Muscle layer of colon (tissue), 2 donors: Measurements from ENCODE around the gene FDX2.

Experiments
- H3K27ac ChIP-seq: one replicate; pipeline ENCODE4 v1.7.0; 2013; ENCODE audit warnings: low read depth, mild to moderate bottlenecking, low read length, moderate library complexity
- H3K27me3 ChIP-seq, 2 donors: one replicate each; pipeline ENCODE4 v1.7.0; 2013; ENCODE audit warnings: low read length in 2 of 2, mild to moderate bottlenecking in 2 of 2; ENCODE audit not compliant: insufficient read depth in 2 of 2, control insufficient read depth in 1 of 2
- H3K36me3 ChIP-seq: one replicate; pipeline ENCODE4 v1.7.0; 2013; ENCODE audit warnings: mild to moderate bottlenecking, low read length; ENCODE audit not compliant: insufficient read depth
- H3K4me1 ChIP-seq: one replicate; pipeline ENCODE4 v1.7.0; 2013; ENCODE audit warnings: mild to moderate bottlenecking, low read length; ENCODE audit not compliant: insufficient read depth
- H3K4me3 ChIP-seq, 2 donors: one replicate each; pipeline ENCODE4 v1.7.0; 2013; ENCODE audit warnings: low read length in 2 of 2, low read depth in 1 of 2, mild to moderate bottlenecking in 1 of 2, moderate library complexity in 1 of 2
- H3K9ac ChIP-seq: one replicate; pipeline ENCODE4 v1.7.0; 2013; ENCODE audit warnings: low read length
- H3K9me3 ChIP-seq: one replicate; pipeline ENCODE4 v1.7.0; 2013; ENCODE audit warnings: mild to moderate bottlenecking, low read length
- donor health status: abdominal sarcoma.
- donor health status: Adenocarcinoma of cecum.

FDX2 gene

DNA sequence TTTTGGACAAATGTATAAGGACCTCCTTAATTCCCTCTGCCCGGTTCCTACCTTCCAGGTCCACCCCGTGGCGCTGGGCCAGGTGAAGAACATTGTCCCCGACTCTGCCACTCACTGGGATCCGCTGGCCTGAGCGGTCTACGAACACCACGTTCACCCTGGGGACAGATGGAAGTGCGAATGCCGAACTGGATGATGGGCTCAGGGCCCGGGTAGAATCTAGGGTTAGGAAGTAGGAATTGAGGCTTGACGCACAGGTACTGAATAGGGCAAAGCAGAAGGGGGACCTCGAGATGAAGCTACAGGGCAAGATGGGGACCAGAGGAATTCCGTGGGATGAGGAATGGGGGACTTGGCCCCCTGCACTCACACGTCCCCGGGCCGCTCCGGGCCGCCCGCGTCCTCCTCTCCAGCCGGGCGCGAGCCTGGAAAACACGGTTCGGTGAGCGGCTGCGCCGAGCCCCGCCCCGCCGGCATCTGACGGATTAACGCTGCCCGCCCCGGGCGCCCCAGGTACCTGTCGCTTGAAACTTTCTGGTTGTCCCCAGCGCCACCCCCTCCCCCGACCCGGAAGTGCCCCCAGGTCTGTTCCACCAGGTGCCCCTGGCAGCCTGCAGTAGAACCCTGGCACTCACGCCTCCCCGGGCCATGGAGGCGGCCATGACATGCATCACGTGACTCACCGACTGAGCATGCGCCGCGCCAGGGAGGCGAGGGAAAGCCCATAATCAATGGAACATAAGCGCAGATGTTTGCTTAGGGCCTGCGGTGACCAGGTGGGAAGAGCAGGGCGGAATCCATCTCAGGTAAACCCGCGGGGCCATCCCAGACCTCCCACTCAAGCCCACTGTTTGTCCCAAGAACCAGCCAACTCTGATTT lies at the start of gene FDX2:
Gene FDX2, minus strand, starts transcription at position 681 of the 880 bp plus-strand sequence. Its CDS starts 19 bp downstream, at position 662.
- Histone ChIP-seq H3K4me3 (peak within 1 kb of the TSS; percentile 77 to 95), H3K4me1 (peaks cover 13% of the 10 kb centered on the region), H3K36me3 (peaks cover 23% of the 10 kb centered on the region)

DNA sequence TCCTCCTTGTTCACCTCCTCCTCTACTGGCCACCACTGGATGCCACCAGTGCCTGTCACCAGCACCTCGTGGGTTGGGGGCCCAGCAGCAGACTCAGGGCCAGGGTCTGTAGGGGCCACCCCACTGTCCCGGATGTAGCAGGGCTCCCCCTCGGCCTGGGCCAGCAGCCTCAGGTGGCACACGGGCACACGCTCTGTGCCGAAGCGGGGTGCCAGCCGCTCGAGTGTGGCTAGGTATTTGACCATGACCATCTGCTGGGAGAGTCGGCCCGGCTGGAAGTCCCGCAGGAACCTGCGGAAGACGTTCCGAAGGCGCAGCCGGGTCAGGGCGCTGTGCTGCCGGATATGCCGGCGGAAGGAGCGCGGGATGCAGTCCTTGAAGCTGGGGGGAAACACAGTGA lies 49.7 kb upstream of the FDX2 start:
- no peaks in the 10 kb centered on the region for H3K9me3 ChIP-seq
- peaks cover 45% of the 10 kb centered on the region for H3K36me3 ChIP-seq
- H3K27ac ChIP-seq = no peak overlapping the region
- no peak overlapping the region for H3K9ac ChIP-seq
- no peak overlapping the region for H3K4me3 ChIP-seq
- no peaks in the 10 kb centered on the region for H3K4me1 ChIP-seq
- H3K27me3 ChIP-seq = no peaks in the 10 kb centered on the region

More for the DNA sequence above, at the start of gene FDX2:
- Histone ChIP-seq H3K27ac (peak within 1 kb of the TSS; percentile 68), H3K27me3 (no peaks in the 10 kb centered on the region), H3K9ac (peak within 1 kb of the TSS; percentile 53), H3K9me3 (no peaks in the 10 kb centered on the region)

DNA sequence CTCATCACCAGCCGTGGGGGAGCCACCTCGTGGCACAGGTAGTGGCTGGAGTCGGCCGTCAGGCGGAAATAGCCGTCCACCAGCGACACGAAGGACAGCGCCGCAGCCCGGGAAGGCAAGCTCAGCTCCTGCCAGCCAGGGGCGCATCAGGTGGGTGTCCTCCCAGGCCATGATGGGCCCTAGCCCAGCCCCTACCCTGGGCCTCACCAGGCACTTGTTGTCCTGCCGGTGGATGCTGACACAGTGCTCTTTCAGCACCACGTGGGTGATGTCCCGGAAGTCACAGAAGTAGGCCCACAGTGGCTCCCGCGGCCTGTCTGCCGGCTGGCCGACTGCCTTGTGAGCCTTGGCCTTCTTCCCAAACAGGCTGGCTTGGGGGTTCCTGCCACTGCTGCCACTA lies 48.8 kb upstream of the FDX2 start:
- no peaks in the 10 kb centered on the region for H3K4me1 ChIP-seq
- no peaks in the 10 kb centered on the region for H3K9me3 ChIP-seq
- no peaks in the 10 kb centered on the region for H3K27me3 ChIP-seq
- H3K27ac ChIP-seq = no peak overlapping the region
- H3K36me3 ChIP-seq = peaks cover 49% of the 10 kb centered on the region
- H3K9ac ChIP-seq = no peak overlapping the region
- H3K4me3 ChIP-seq = no peak overlapping the region

DNA sequence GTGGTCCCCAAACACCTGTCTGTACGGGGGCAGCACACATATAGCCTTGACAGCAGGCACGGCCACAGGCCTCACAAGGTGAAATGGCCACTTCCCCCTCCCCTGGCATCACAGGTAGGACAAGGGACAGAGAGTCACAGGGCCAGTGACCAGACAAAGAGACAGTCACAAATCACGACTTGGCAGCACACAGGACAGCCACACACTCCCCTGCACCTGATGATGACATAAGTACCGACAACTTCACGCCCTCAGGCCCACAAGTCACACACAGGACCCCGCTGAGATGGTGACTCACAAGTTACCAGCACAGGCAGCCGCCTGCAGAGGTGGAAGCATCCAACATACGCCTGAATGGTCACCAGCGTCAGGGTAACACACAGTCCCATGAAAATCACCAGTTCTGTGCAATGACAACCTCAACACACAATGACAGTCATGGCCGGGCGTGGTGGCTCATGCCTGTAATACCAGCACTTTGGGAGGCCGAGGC lies 48.0 kb upstream of the FDX2 start:
- no peak overlapping the region for H3K4me3 ChIP-seq
- H3K36me3 ChIP-seq = peaks cover 49% of the 10 kb centered on the region
- H3K27me3 ChIP-seq = no peaks in the 10 kb centered on the region
- H3K27ac ChIP-seq = no peak overlapping the region
- no peaks in the 10 kb centered on the region for H3K9me3 ChIP-seq
- H3K4me1 ChIP-seq = no peaks in the 10 kb centered on the region
- no peak overlapping the region for H3K9ac ChIP-seq

DNA sequence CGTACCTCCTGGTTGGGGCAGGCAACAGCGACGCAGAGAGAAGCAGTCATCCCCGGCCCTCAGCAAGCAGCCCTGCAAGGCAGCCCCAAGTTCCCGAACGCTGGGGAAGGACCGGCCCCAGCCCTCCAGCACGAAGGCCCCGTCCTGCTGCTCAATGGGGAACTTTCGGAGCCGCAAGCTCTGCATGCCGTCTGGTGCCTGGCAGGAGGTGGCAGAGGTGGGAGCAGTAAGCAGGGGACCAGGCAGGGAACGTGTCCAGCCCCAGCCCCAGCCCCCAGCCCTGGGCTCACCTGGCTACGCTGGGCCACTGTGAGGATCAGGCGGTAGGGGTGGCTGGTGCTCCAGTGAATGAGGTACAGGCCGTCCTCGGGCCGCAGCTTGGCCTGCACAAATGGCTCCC lies 46.4 kb upstream of the FDX2 start:
- no peak overlapping the region for H3K9ac ChIP-seq
- no peaks in the 10 kb centered on the region for H3K27me3 ChIP-seq
- no peak overlapping the region for H3K27ac ChIP-seq
- no peaks in the 10 kb centered on the region for H3K9me3 ChIP-seq
- H3K4me1 ChIP-seq = no peaks in the 10 kb centered on the region
- no peak overlapping the region for H3K4me3 ChIP-seq
- H3K36me3 ChIP-seq = peaks cover 38% of the 10 kb centered on the region

DNA sequence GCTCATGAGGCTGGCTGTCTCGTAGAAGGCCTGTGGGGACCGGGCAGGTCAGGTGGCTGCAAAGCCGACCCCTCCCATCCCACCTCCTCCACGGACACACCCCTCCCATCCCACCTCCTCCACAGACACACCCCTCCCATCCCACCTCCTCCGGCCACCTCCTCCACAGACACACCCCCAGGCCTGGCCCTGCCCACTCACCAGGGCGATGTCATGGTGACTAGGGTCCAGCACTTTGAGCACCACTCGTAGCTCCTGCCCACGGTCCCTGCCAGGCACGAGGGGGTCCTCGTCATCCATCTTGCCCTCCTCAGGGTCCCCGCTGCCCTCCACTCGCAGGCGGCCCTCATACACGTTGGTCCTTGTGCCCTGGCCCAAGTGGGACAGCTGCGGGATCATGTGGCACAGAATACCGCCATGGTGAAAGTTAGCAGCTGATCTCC lies 45.8 kb upstream of the FDX2 start:
- H3K9me3 ChIP-seq = no peaks in the 10 kb centered on the region
- H3K9ac ChIP-seq = no peak overlapping the region
- peaks cover 34% of the 10 kb centered on the region for H3K36me3 ChIP-seq
- H3K27ac ChIP-seq = no peak overlapping the region
- no peak overlapping the region for H3K4me3 ChIP-seq
- H3K4me1 ChIP-seq = no peaks in the 10 kb centered on the region
- no peaks in the 10 kb centered on the region for H3K27me3 ChIP-seq

GRCh38 chr19:10356431-10356830 lies 40.6 kb upstream of the FDX2 start:
- no peaks in the 10 kb centered on the region for H3K9me3 ChIP-seq
- H3K36me3 ChIP-seq = peaks cover 34% of the 10 kb centered on the region
- H3K4me3 ChIP-seq = no peak overlapping the region
- no peaks in the 10 kb centered on the region for H3K4me1 ChIP-seq
- H3K27ac ChIP-seq = no peak overlapping the region
- H3K9ac ChIP-seq = no peak overlapping the region
- H3K27me3 ChIP-seq = no peaks in the 10 kb centered on the region

- H3K27ac ChIP-seq = no peak overlapping the region
- no peak overlapping the region for H3K9ac ChIP-seq
- no peaks in the 10 kb centered on the region for H3K9me3 ChIP-seq
- H3K4me1 ChIP-seq = no peaks in the 10 kb centered on the region
- H3K27me3 ChIP-seq = no peaks in the 10 kb centered on the region
- no peak overlapping the region for H3K4me3 ChIP-seq
- H3K36me3 ChIP-seq = peaks cover 32% of the 10 kb centered on the region
Observed at GRCh38 chr19:10353793-10354391, 38.1 kb upstream of the FDX2 start.

DNA sequence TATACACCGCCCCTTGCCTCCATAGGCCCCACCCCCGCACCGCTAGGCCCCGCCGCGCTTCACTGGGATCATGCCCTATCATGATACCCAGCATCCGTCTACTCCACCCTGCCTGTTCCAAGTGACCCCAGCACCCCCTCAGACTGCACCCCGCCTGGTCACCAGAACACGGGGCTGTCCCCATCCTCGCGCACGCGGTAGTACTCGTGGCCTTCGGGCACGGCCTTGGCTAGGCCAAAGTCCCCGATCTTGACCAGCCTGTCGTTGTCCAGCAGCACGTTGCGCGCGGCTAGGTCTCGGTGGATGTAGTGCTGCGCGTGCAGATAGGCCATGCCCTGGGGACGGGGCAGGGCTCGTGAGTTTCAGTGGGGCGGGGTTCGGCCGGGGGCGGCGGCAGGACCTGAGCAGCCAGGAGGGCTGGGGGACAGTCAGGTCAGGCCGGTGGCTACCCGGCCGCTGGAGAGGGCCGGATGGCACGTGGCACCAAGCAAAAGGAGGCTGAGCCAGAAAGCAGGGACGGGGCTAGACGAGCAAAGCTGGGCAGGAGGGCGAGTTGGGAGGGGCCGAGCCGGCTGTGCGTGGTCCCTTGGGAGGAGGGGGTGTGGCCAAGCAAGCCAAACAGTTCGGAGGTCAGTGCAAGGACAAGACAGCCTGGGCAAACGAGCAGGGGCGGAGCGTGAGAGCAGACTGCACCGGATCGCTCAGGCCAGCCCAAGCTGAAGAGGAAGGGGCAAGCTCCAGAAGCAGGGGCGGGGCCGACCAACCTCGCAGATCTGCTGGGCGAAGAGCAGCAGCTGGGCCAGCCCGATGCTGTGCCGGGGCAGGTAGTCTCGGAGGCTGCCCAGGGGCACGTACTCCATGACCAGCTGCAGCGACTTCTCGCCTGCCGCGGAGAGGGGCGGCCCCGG lies 37.2 kb upstream of the FDX2 start:
- Histone ChIP-seq H3K4me3 (no peak overlapping the region), H3K27ac (no peak overlapping the region), H3K9ac (no peak overlapping the region), H3K9me3 (no peaks in the 10 kb centered on the region), H3K4me1 (no peaks in the 10 kb centered on the region), H3K27me3 (no peaks in the 10 kb centered on the region), H3K36me3 (peaks cover 32% of the 10 kb centered on the region)

GRCh38 chr19:10346509-10346908 lies 30.7 kb upstream of the FDX2 start:
- no peaks in the 10 kb centered on the region for H3K4me1 ChIP-seq
- no peak overlapping the region for H3K9ac ChIP-seq
- no peak overlapping the region for H3K4me3 ChIP-seq
- H3K27me3 ChIP-seq = no peaks in the 10 kb centered on the region
- peaks cover 8% of the 10 kb centered on the region for H3K36me3 ChIP-seq
- no peak overlapping the region for H3K27ac ChIP-seq
- H3K9me3 ChIP-seq = no peaks in the 10 kb centered on the region

- Histone ChIP-seq H3K27me3 (no peaks in the 10 kb centered on the region), H3K27ac (no peak overlapping the region), H3K9me3 (no peaks in the 10 kb centered on the region), H3K36me3 (no peaks in the 10 kb centered on the region), H3K9ac (no peak overlapping the region), H3K4me1 (no peaks in the 10 kb centered on the region), H3K4me3 (no peak overlapping the region)
Observed at GRCh38 chr19:10344780-10345179, 29.0 kb upstream of the FDX2 start.
